Transverse colon (tissue), 4 donors: ENCODE measurements around the gene PRUNE1.

Experiments
- POLR2AphosphoS5 ChIP-seq, 3 donors: sonication (generic); formaldehyde crosslinking; IDR thresholded peaks; one replicate each; pipeline ENCODE4 v1.6.1; 2016; ENCODE audit warnings: antibody characterized with exemption in 3 of 3
- TF ChIP-seq, protein P1 (sequence below), 5 experiments: fragments of 200-600 bp in 3 of 5; fragments of 450-650 bp in 2 of 5; sonication (generic) in 3 of 5; IDR thresholded peaks; 1 replicate in 2 of 5; 2 replicates in 3 of 5; pipeline ENCODE4 v1.5.1; 2016 to 2017; ENCODE audit warnings: antibody characterized with exemption in 5 of 5, inconsistent platforms in 3 of 5, mild to moderate bottlenecking in 2 of 5, moderate library complexity in 1 of 5

DNA sequence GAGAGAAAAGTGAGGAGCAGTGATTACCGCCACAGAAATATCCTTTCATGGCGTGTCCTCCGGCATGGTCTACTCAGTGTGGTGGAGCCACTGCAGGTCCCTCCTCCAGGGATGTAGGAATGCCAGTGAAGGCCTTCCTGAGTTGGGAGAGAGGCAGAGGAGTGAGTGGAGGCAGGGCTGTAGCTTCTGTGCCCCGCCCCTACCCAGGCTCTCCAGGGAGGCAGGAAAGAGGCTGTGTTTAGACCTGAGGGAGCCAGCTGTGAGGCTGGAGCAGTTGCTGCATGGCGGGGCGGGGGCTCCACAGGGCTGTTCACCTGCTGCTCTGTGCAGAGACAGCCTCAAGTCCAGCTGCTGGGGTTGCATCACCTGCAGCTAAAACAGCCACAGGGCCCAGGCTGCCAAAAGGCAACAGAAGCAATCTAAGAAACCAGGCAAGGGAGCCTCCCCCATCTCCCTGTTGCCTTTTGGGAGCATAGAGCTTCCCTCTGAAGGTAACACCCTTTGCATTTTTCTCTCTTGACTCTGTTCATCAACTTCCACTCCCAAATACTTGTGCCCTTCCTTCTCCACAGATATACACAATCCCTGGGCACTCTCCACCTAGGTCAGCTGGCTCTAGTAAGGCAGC, 27.0 kb upstream of the PRUNE1 start:
- TF ChIP-seq, protein P1, sequence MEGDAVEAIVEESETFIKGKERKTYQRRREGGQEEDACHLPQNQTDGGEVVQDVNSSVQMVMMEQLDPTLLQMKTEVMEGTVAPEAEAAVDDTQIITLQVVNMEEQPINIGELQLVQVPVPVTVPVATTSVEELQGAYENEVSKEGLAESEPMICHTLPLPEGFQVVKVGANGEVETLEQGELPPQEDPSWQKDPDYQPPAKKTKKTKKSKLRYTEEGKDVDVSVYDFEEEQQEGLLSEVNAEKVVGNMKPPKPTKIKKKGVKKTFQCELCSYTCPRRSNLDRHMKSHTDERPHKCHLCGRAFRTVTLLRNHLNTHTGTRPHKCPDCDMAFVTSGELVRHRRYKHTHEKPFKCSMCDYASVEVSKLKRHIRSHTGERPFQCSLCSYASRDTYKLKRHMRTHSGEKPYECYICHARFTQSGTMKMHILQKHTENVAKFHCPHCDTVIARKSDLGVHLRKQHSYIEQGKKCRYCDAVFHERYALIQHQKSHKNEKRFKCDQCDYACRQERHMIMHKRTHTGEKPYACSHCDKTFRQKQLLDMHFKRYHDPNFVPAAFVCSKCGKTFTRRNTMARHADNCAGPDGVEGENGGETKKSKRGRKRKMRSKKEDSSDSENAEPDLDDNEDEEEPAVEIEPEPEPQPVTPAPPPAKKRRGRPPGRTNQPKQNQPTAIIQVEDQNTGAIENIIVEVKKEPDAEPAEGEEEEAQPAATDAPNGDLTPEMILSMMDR (IDR thresholded peaks at IDR 0.05), result no peak
- TF ChIP-seq POLR2AphosphoS5 (IDR thresholded peaks at IDR 0.05), result no peak
